Ramos (cell line): ENCODE measurements around the gene CYP2D6.
"Not testable (repeated sequence)": the region's sequence is repeated elsewhere in the genome, so short reads cannot be mapped to it uniquely, and the experiment has no call there.

Experiments used
- in situ Hi-C: fragments of 300-500 bp; cut with MboI; formaldehyde crosslinking; loops from one replicate; pipeline ENCODE4 v1.14.3; 2022; ENCODE audit warnings: low sequenced_read_pairs; ENCODE audit not compliant: unreplicated experiment

CYP2D6 gene

GRCh38 chr22:42160830-42161696, 30.5 kb upstream of the CYP2D6 start:
- in situ Hi-C loops = no loop called here

DNA sequence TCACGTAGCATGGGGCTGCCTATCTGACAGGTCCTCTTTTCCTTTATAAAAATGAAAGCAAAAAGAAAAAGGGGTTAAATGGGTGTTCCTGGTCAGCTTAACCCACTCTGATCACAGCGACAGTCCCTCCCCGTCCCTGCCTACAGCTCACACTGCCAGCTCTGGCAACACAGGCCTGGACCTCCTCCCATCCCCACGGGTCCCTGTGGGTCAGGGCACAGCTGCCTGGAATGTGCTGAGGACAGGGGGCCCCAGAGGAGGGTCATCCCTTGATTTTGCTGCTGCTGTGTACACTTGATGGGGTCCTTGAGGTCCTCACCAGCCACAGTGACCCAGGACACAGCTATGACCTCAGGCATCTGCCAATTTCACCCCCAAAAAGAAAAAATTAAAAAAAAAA, 29.6 kb upstream of the CYP2D6 start:
- in situ Hi-C loops = no loop called here

DNA sequence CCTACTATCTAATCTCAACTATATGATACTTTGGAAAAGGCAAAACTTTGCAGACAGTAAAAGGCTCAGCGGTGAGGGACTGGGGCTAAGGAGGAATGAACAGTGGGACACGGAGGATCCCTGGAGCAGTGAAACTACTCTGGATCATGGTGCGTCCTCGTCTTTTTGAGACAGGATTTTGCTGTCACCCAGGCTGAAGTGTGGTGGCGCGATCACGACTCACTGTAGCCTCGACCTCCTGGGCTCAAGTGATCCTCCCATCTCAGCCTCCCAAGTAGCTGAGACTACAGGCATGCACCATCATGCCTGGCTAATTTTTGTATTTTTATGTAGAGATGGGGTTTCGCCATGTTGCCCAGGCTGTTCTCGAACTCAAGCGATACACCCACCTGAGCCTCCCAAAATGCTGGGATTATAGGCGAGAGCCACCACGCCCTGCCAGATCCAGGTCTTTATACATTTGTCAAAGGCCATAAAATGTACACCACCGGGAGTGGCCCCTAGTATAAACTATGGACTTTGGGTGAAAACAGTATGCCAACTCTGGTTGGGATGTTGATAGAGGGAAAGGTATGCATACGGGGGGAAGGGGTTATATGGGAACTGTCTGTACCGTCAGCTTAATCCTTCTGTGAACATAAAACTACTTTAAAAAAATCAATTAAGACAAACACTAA, 28.0 kb upstream of the CYP2D6 start:
- in situ Hi-C loops = no loop called here

DNA sequence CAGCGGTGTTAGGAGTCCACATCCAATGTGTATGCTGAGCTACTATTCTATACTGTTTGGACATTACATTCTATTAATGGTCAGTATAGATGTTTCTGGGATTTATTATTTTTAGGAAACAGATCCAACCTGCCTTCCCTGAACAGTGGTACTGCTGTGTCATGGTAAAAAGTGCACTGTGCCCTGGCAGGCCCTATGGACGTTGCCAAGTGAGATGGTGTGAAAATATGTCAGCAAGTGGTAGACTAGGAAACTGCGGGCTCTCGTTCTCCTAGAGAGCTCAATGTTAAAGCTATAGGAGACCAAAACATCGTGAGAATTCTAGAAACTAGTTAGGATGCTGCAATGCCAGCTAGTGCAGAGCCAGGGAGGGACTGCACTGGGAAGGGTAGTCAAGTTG, 26.0 kb upstream of the CYP2D6 start:
- in situ Hi-C loops = no loop called here

GRCh38 chr22:42156121-42156520, 25.5 kb upstream of the CYP2D6 start:
- in situ Hi-C loops = no loop called here

DNA sequence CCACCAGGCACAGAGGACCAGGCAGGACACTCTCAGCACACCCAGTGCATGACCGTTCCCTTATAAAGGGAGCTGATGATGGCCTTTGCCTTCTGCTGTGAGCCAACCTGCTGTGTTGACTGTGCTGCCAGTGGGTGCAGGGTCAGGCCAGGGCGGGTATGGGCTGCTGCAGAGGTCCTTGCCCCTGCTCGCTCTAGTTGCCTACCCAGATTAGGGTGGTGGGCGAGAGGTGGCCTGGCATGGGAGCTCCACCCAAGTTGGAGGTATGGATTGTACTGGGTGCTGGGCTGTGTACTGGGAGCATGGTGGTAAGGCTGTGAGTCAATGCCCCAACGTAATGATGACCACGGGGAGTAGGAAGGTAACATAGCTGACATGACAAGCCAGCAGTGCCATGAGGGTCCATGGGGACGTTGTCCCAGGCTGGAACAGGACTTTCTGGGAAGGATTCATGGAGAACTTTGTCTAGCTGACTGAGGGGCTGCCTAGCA, 24.5 kb upstream of the CYP2D6 start:
- in situ Hi-C loops = no loop called here

- in situ Hi-C loops = no loop called here
Observed at GRCh38 chr22:42154293-42155052, 23.9 kb upstream of the CYP2D6 start.

GRCh38 chr22:42152661-42153270, 22.2 kb upstream of the CYP2D6 start:
- in situ Hi-C loops = no loop called here

DNA sequence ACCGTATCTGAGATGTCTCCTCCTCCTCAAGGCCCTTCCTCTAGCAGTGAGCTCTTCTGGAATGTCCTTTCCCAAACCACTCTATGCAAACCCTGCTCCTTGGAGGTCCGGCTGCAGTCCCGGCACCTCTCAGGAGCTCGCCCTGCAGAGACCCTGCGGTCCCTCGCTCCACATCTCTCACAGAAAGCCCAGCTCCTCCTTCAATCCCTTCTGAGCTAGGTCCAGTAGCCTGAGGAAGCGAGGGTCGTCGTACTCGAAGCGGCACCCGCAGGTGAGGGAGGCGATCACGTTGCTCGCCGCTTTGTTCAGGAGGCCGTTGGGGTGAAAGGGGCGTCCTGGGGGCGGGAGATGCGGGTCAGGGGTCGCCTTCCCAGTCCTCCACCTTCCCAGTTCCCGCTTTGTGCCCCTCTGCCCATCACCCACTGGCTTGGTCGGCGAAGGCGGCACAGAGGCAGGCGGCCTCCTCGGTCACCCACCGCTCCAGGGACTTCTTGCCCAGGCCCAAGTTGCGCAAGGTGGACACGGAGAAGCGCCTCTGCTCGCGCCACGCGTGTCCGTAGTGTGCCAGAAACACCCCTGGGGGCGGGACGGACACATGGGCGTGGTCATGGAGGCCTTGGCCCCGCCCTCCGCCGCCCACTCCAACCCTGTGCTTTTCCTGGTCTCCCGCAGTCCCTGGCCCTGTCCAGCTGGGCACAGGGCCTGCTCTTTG, 21.5 kb upstream of the CYP2D6 start:
- in situ Hi-C loops = no loop called here

GRCh38 chr22:42150727-42151590, 20.3 kb upstream of the CYP2D6 start:
- in situ Hi-C loops = no loop called here

DNA sequence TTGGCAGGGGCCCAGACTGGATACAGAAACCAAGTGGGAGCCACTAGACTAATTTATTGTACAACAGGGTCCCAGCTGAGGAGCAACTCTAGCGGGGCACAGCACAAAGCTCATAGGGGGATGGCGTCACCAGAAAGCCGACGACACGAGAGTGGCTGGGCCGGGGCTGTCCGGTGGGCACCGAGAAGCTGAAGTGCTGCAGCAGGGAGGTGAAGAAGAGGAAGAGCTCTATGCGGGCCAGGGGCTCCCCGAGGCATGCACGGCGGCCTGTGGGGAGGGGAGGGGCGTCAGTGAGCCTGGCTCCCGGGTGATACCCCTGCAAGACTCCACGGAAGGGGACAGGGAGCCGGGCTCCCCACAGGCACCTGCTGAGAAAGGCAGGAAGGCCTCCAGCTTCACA, 19.2 kb upstream of the CYP2D6 start:
- in situ Hi-C loops = not testable (repeated sequence)

DNA sequence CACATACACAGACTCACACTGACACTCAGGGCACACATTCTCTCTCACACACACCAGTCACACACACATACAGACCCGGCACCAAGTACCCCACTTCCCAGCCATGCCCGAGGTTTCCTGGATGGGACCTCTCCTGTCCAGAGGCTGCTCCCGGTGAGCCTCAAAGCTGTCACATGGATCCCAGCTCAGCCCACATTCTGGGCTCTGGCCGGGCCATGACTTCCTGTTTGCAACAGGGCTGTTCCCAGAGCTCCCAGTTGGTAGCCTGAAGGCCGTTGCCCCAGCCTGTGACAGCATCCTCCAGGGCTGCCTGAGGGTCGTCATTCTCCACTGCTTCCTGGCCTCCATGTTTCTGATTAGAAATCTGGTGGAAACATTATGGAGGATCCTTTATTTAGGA, 14.6 kb upstream of the CYP2D6 start:
- in situ Hi-C loops = no loop called here

GRCh38 chr22:42143859-42144822, 13.5 kb upstream of the CYP2D6 start:
- in situ Hi-C loops = not testable (repeated sequence)

- in situ Hi-C loops = no loop called here
Observed at GRCh38 chr22:42142771-42143461, 12.3 kb upstream of the CYP2D6 start.

- in situ Hi-C loops = not testable (repeated sequence)
Observed at GRCh38 chr22:42141307-42142057, 10.9 kb upstream of the CYP2D6 start.

DNA sequence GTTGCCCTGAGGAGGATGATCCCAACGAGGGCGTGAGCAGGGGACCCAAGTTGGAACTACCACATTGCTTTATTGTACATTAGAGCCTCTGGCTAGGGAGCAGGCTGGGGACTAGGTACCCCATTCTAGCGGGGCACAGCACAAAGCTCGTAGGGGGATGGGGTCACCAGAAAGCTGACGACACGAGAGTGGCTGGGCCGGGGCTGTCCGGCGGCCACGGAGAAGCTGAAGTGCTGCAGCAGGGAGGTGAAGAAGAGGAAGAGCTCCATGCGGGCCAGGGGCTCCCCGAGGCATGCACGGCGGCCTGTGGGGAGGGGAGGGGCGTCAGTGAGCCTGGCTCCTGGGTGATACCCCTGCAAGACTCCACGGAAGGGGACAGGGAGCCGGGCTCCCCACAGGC, 9.5 kb upstream of the CYP2D6 start:
- in situ Hi-C loops = not testable (repeated sequence)
